Activated CD4-positive, alpha-beta T cell treated with anti-CD3 and anti-CD28 coated beads for 4 hours (primary cell): ENCODE results near the gene CYP27B1.
A peak's percentile ranks its signal among the peaks of the same experiment; 100 is the strongest.

Experiments
- DNase-seq, 2 donors: peaks; one replicate each; pipeline ENCODE4 v3.0.0-alpha.2; 2020

Gene CYP27B1

DNA sequence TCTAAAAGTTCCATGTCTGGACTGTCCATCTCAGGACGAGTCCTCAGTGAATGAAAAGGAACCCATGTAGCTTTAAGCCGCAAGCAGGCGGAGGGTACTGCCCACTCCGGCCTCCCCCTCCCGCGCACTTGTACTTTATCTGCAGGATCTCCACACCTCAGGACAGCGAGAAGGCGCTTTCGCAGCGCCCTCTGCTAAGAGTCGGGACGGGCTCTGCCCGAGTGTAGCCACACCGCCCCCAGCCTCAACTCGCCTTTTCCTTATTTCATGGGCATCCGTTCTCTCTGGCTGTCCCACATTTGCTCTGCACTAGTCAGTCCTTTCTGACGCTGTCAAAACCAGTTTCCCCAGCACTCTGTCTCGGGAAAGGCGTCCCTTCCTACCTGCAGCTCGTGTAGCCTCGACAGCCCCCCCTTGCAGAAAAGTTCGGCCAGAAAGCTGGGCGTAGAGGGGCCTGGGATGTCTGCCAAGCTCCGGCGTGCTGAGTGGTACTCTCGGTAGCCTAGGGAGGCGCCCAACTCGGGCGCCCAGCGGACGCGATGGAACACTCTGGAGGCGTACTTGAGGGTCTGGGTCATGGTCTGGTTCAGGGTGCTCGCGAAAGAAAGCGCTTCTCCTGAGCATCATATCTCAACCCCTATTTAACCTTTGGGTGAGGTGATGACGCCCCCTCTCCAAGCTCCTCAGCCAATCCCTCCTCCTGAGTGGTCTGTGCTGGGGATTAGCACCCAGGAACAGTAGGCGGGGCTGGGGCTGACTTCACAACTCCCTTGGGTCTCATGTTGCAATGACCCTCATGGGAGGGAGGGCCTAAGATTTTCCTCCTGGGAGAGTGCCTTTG, at the start of gene CYP27B1:
TSS of gene CYP27B1 (minus strand) at position 615 of the 841 bp plus-strand sequence. CDS start at position 578, 37 bp downstream.
- no peak for DNase-seq

- DNase-seq: no peak
These were observed 49.4 kb upstream of the CYP27B1 start for GRCh38 chr12:57816001-57816854.

DNA sequence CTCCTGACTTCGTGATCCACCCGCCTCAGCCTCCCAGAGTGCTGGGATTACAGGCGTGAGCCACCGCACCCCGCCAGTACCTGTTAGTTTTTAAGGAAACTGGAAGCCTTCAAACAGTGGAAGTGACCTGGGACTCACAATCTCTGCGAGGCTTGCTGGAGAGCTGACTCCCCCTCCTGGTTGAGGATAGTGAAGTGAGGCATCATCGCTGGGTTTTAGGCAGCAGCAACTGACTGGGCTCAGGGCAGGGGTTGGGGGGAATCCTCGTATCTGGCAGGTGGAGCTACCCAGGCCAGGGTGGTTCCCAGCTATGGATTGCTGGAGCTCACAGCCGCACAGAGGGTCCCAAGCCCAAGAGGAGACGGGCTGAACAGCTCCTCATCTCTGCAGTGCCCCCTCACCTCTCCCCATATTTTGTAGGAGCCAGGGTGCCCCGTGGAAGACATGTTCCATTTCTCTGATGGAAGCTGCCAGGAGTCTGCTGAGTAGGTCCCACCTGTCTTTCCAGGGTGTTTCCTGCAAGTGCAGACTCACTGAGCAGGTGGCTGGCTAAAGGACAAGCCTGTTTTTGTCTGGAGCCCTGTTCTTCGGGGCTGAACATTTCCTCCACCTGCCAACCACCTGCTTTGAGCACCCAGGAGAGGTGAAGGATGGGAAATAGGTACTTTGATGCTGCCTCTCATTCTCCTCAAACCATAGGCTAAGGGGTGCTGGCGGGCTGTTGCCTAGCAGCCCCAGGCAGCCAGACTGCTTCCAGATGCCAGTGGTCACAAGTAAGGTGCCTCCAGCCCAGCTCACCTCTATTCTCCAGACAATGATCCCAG, 48.5 kb upstream of the CYP27B1 start:
- no peak for DNase-seq

- no peak for DNase-seq
These were observed 47.3 kb upstream of the CYP27B1 start for GRCh38 chr12:57813971-57814772.

GRCh38 chr12:57813111-57813970, 46.5 kb upstream of the CYP27B1 start:
- no peak for DNase-seq

DNA sequence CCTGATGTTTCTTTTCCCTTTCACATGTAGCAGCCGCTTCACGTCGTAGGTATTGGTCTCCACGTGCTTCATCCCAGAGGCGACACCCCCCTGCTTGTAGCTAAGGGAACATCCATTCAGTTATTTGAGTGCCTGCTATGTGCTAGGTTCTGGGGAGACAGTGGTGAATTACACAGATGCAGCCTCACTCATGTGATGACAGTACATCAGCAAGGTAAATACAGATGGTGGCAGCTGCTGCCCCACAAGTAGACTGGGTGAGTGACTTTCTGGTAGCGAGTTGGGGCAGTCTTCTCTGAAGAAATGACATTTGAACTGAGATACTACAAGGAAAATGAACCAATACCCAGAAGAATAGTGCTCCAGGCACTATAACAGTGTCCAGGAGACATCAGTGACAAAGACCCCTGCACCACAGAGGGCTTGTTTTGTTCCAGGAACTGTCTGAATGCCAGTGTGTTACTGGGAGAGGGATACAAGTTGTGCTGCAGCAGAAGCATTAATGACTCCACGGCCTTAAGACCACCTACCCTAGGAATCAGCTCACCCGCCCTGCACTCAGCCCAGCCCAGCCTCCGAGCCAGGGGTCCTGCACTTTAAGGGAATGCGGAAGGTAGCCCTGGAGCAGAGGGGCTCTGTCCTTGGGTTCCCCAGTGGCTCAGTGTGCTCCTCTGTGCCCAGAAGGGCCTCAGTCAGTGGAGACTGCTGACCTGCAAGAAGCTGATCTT, 44.3 kb upstream of the CYP27B1 start:
- no peak for DNase-seq

GRCh38 chr12:57810450-57810849, 43.6 kb upstream of the CYP27B1 start:
- no peak for DNase-seq

- DNase-seq: no peak
These were observed 42.5 kb upstream of the CYP27B1 start for GRCh38 chr12:57809425-57809824.

DNA sequence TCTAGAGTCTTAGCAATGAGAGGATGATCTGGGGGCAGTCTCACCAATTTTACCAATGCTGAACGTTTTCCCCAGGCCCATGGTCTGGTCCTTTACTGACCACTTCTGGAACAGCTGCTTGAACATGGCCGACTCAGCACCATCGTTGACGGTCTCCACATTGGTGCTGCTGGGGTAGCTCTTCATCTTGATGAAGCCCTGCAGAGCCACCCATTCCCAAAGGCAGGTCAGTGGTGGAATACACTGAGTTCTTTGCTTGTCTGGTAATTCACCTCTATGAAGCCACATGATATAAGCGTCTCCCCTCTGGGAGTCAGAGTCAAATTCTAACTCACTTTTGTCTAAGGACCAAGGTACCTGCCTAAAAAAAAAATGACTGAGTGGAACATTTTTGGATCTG, 41.5 kb upstream of the CYP27B1 start:
- DNase-seq: no peak

DNA sequence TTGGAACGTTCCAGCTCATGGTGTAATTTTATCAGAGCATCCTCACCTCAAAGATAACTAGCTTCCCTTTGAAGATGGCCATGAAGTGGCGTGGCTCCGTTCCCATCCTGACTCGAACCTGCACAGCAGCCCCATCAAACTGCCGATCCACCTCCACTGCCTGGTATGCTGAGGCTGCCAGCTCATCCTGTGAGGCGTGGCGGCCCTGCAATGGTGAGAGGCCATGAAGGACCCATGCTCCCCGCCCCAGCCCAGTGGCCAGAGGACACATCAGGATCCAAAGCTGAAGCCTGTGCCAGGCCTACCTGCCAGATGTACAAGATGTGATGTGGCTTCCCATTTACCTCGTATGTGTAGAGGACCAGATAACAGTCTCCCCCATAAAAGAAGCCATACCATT, 40.4 kb upstream of the CYP27B1 start:
- no peak for DNase-seq

DNA sequence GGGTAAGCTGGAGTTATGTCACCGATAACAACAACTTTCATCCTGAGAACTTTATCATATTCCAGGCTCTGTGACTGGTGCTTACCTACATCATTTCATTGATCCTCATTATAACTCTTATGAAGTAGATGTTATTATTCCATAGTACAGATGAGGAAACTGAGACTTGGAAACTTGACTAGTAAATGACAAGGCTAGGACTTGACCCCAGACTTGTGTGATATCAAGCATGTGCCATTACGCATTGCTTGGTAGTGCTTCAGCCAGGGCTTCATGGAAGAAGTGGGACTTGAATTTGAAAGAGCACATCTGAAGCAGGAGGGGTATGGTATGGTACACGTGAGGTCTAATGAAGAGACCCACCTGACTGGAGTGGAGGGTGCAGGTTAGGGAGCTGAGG, 39.8 kb upstream of the CYP27B1 start:
- DNase-seq: no peak

DNA sequence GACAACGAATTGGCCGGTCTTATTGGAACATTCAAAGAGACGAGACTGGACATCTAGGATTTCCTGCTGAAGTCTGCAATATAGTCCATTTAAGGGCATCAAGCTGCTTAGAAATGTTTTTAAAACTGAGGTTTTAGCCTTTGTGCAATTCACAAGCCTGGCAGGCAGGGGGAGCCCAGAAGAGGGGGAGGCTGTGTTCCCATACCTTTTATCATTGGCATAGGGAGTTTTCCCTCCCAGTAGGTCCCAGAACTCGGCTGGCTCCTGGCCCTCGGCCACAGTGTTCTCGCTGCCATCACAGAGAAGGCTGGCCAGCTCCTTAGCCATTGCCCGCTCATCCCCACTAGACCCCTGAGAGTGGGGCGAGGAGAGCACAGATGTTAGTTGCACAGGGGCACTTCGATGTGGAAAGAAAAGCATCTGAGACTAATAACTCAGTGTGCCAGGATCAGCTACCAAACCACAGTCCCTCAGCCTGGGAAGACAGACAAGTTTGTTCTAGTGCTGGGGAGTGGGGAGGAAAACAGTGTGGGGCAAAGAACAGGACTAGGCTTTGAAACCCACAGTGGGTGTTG, 36.5 kb upstream of the CYP27B1 start:
- peak; percentile 17 to 20 for DNase-seq

GRCh38 chr12:57802607-57803006, 35.7 kb upstream of the CYP27B1 start:
- DNase-seq: no peak

- DNase-seq: no peak
These were observed 34.1 kb upstream of the CYP27B1 start for GRCh38 chr12:57800965-57801364.

- DNase-seq: no peak
These were observed 31.1 kb upstream of the CYP27B1 start for GRCh38 chr12:57797933-57798332.

GRCh38 chr12:57796996-57797395, 30.1 kb upstream of the CYP27B1 start:
- DNase-seq: no peak

GRCh38 chr12:57795354-57795753, 28.5 kb upstream of the CYP27B1 start:
- no peak for DNase-seq

DNA sequence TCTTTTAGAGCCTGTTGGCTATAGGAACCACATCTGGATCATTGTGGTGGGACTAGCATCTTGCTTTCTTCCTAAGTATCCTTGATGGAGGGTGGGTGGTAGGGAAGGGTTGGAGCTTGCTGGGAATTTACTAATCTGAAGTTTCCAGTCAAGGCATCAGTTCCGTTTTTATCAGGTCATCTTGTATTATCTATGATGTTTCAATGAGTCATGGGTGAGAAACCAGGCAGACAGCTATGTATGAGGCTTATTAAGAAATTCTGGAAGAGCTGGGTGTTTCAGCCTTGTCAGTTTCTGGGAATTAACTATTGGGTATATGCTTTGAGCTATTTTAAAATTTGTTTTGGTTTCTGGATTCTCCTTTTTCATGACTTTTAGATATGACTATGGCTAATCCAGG, 27.0 kb upstream of the CYP27B1 start:
- DNase-seq: no peak

DNA sequence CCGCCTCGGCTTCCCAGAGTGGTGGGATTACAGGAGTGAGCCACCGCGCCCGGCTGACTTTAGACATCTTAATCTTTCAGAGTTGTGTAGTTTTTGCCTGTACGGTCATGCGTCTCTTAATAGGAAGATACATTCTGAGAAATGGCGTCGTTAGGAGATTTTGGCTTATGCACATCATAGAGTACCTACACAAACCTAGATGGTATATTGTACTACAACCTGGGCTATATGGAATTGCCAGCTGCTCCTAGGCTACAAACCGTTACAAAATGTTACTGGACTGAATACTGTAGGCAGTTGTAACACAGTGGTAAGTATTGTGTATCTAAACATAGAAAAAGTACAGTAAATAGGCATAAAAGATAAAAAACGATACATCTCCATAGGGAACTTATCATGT, 17.0 kb upstream of the CYP27B1 start:
- no peak for DNase-seq

DNA sequence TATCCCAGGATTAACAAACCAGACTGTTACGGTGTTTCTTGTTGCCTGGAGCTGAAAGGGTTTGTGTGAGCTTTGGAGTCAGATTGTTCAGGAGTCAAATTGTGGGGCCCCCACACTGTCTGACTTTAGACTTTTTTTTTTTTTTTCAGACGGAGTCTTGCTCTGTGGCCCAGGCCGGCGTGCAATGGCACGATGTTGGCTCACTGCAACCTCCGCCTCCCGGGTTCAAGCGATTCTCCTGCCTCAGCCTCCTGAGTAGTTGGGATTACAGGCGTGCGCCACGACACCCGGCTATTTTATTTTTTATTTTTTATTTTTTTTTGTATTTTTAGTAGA, 16.6 kb upstream of the CYP27B1 start:
- DNase-seq: no peak
